Central memory CD8-positive, alpha-beta T cell (primary cell): ENCODE data around the gene C6orf62.
A peak's percentile ranks its signal among the peaks of the same experiment; 100 is the strongest.
"Not testable (repeated sequence)": the region's sequence is repeated elsewhere in the genome, so short reads cannot be mapped to it uniquely, and the experiment has no call there.

Source experiments
- ATAC-seq: fragments of 150-1000 bp; cut with Tn5 transposase; replicated peaks from 2 replicates; pipeline ENCODE4 v1.10.0; 2022; ENCODE audit warnings: mild to moderate bottlenecking, moderate FRiP score, moderate number of reproducible peaks; ENCODE audit not compliant: poor library complexity, severe bottlenecking; ENCODE audit errors: extremely low read depth
- DNase-seq, 2 donors: peaks; one replicate each; pipeline ENCODE4 v3.0.0; 2021; ENCODE audit warnings: low spot score in 2 of 2
- H3K27ac Mint-ChIP-seq: one replicate; pipeline ENCODE4 v1.8.0; 2022; ENCODE audit warnings: low read depth, mild to moderate bottlenecking, moderate library complexity, mixed read lengths
- H3K27me3 Mint-ChIP-seq: one replicate; pipeline ENCODE4 v1.8.0; 2022; ENCODE audit warnings: mixed read lengths
- H3K36me3 Mint-ChIP-seq: one replicate; pipeline ENCODE4 v1.8.0; 2022; ENCODE audit warnings: mild to moderate bottlenecking, moderate library complexity, mixed read lengths; ENCODE audit not compliant: insufficient read depth
- H3K4me1 Mint-ChIP-seq: one replicate; pipeline ENCODE4 v1.8.0; 2022; ENCODE audit warnings: mixed read lengths
- H3K4me3 Mint-ChIP-seq: one replicate; pipeline ENCODE4 v1.8.0; 2022; ENCODE audit warnings: mild to moderate bottlenecking, moderate library complexity, mixed read lengths
- H3K9me3 Mint-ChIP-seq: one replicate; pipeline ENCODE4 v1.8.0; 2022; ENCODE audit warnings: mixed read lengths

The C6orf62 gene

GRCh38 chr6:24719125-24719971, at the start of gene C6orf62:
TSS of gene C6orf62 (minus strand) at chr6:24719154. CDS start at chr6:24718668, 486 bp downstream.
- peak within 1 kb of the TSS; percentile 99 for H3K4me3 Mint-ChIP-seq
- peak within 1 kb of the TSS; percentile 100 for H3K27ac Mint-ChIP-seq
- DNase-seq (peak; percentile 20 to 36), ATAC-seq (no peak)
- H3K27me3 Mint-ChIP-seq: no peaks in the 10 kb centered on the region
- no peaks in the 10 kb centered on the region for H3K9me3 Mint-ChIP-seq
- peaks cover 65% of the 10 kb centered on the region for H3K4me1 Mint-ChIP-seq
- peaks cover 63% of the 10 kb centered on the region for H3K36me3 Mint-ChIP-seq

GRCh38 chr6:24768361-24768760, 49.4 kb upstream of the C6orf62 start:
- no peak for ATAC-seq
- Mint-ChIP-seq H3K4me3 (no peak overlapping the region), H3K4me1 (no peaks in the 10 kb centered on the region), H3K27me3 (no peaks in the 10 kb centered on the region), H3K36me3 (peaks cover 1% of the 10 kb centered on the region), H3K27ac (no peak overlapping the region), H3K9me3 (no peaks in the 10 kb centered on the region)
- no peak for DNase-seq

GRCh38 chr6:24766680-24767462, 47.9 kb upstream of the C6orf62 start:
- DNase-seq (no peak), ATAC-seq (no peak)
- H3K4me1 Mint-ChIP-seq: no peaks in the 10 kb centered on the region
- H3K4me3 Mint-ChIP-seq: no peak overlapping the region
- no peak overlapping the region for H3K27ac Mint-ChIP-seq
- H3K9me3 Mint-ChIP-seq: no peaks in the 10 kb centered on the region
- H3K27me3 Mint-ChIP-seq: no peaks in the 10 kb centered on the region
- H3K36me3 Mint-ChIP-seq: no peaks in the 10 kb centered on the region

- not testable (repeated sequence) for DNase-seq, H3K36me3 Mint-ChIP-seq, H3K27ac Mint-ChIP-seq, H3K9me3 Mint-ChIP-seq, ATAC-seq, H3K4me3 Mint-ChIP-seq, H3K4me1 Mint-ChIP-seq, H3K27me3 Mint-ChIP-seq
These were observed 47.0 kb upstream of the C6orf62 start for GRCh38 chr6:24765968-24766367.

DNA sequence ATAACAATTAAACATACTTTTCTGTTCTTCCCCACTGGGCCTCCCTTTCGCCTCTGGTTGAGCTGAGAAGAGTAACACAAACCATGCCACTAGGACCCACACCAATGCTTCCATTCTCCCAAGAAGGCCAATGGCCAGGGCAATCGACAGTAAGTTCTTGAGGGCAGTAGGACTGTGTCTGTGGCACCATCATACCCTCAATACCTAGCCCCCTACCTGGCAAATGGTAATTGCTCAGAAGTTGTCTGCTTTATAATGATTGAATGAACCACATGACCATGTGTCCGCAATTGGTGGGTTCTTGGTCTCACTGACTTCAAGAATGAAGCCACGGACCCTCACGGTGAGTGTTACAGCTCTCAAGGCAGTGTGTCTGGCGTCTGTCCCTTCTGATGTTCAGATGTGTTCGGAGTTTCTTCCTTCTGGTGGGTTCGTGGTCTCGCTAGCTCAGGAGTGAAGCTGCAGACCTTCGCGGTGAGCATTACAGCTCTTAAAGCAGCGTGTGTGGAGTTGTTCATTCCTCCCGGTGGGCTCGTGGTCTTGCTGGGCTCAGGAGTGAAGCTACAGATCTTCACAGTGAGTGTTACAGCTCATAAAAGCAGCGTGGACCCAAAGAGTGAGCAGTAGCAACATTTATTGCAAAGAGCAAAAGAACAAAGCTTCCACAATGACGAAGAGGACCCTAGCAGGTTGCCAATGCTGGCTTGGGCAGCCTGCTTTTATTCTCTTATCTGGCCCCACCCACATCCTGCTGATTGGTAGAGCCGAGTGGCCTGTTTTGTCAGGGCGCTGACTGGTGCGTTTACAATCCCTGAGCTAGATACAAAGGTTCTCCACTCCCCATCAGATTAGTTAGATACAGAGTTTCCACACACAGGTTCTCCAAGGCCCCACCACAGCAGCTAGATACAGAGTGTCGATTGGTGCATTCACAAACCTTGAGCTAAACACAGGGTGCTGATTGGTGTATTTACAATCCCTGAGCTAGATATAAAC, 46.2 kb upstream of the C6orf62 start:
- DNase-seq, H3K9me3 Mint-ChIP-seq, H3K4me3 Mint-ChIP-seq, H3K27ac Mint-ChIP-seq, H3K4me1 Mint-ChIP-seq, H3K27me3 Mint-ChIP-seq, H3K36me3 Mint-ChIP-seq, ATAC-seq: not testable (repeated sequence)

DNA sequence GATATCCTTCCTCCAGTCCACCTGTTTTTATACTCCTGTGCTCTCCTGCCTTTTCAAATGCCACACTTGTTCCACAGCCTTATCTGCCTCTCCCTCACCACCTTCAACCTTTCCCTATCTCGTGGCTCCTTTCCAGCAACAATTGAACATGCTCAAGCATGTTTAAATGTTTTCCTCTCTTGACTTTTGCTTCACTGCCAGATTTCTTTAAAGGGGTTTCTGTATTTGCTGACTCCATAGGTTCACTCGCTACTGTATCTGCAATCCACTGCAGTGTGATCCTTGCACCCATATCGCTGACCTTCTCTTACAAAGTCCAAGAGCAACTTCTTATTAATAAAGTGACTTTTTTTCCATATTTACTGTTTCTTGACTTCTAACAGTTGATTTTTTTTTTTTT, 44.6 kb upstream of the C6orf62 start:
- Mint-ChIP-seq H3K4me1 (no peaks in the 10 kb centered on the region), H3K4me3 (no peak overlapping the region), H3K36me3 (no peaks in the 10 kb centered on the region), H3K27ac (no peak overlapping the region), H3K9me3 (no peaks in the 10 kb centered on the region), H3K27me3 (no peaks in the 10 kb centered on the region)
- DNase-seq (no peak), ATAC-seq (no peak)

GRCh38 chr6:24761851-24762250, 42.9 kb upstream of the C6orf62 start:
- Mint-ChIP-seq H3K36me3 (no peaks in the 10 kb centered on the region), H3K4me3 (no peak overlapping the region), H3K27ac (no peak overlapping the region), H3K9me3 (no peaks in the 10 kb centered on the region), H3K4me1 (no peaks in the 10 kb centered on the region), H3K27me3 (no peaks in the 10 kb centered on the region)
- DNase-seq: no peak
- no peak for ATAC-seq

DNA sequence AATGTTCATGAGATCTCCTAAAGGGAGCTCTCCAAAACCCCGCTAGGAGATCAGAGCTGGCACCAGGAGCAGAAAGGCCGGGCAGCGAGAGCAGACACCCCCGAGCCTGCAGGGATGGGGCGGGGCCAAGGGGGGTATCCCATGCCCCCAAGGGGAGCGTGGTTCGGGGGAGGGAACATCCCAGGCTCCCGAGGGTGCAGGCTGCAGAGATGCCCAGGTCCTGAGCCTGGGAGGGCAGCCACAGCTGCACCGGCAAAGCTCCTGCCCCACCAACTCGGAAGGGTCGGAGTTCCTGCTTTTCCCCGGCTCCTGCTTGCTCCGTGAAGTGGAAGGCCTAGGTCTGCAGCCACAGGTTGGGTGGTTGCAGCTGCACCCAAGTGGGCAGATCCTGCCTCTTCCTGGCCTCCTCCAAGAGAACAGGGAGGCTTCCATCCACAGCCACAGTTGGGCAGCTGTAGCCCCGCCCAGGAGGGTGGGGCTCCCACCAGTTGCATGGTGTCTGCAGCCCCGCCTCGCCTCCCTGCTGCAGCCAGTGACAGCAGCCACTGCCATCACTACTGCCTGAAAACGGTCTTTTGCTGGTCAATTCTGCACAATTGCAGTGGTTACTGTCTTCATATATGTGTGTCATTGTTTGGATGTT, 42.4 kb upstream of the C6orf62 start:
- ATAC-seq: no peak
- Mint-ChIP-seq H3K27ac (no peak overlapping the region), H3K4me3 (no peak overlapping the region), H3K36me3 (no peaks in the 10 kb centered on the region), H3K4me1 (no peaks in the 10 kb centered on the region), H3K27me3 (no peaks in the 10 kb centered on the region), H3K9me3 (no peaks in the 10 kb centered on the region)
- no peak for DNase-seq

GRCh38 chr6:24760210-24760609, 41.3 kb upstream of the C6orf62 start:
- no peak overlapping the region for H3K27ac Mint-ChIP-seq
- no peak overlapping the region for H3K4me3 Mint-ChIP-seq
- no peaks in the 10 kb centered on the region for H3K9me3 Mint-ChIP-seq
- H3K36me3 Mint-ChIP-seq: no peaks in the 10 kb centered on the region
- H3K4me1 Mint-ChIP-seq: no peaks in the 10 kb centered on the region
- H3K27me3 Mint-ChIP-seq: no peaks in the 10 kb centered on the region
- no peak for ATAC-seq
- no peak for DNase-seq

GRCh38 chr6:24759718-24760117, 40.8 kb upstream of the C6orf62 start:
- Mint-ChIP-seq H3K4me3 (no peak overlapping the region), H3K9me3 (no peaks in the 10 kb centered on the region), H3K27ac (no peak overlapping the region), H3K27me3 (no peaks in the 10 kb centered on the region), H3K4me1 (no peaks in the 10 kb centered on the region), H3K36me3 (no peaks in the 10 kb centered on the region)
- no peak for ATAC-seq
- DNase-seq: no peak

GRCh38 chr6:24757611-24758010, 38.7 kb upstream of the C6orf62 start:
- no peaks in the 10 kb centered on the region for H3K9me3 Mint-ChIP-seq
- H3K4me1 Mint-ChIP-seq: no peaks in the 10 kb centered on the region
- H3K36me3 Mint-ChIP-seq: no peaks in the 10 kb centered on the region
- no peak overlapping the region for H3K27ac Mint-ChIP-seq
- DNase-seq (no peak), ATAC-seq (no peak)
- no peaks in the 10 kb centered on the region for H3K27me3 Mint-ChIP-seq
- no peak overlapping the region for H3K4me3 Mint-ChIP-seq

GRCh38 chr6:24755279-24755678, 36.3 kb upstream of the C6orf62 start:
- no peaks in the 10 kb centered on the region for H3K9me3 Mint-ChIP-seq
- DNase-seq (no peak), ATAC-seq (no peak)
- H3K27me3 Mint-ChIP-seq: peaks cover 13% of the 10 kb centered on the region
- no peak overlapping the region for H3K27ac Mint-ChIP-seq
- H3K4me3 Mint-ChIP-seq: no peak overlapping the region
- H3K36me3 Mint-ChIP-seq: no peaks in the 10 kb centered on the region
- no peaks in the 10 kb centered on the region for H3K4me1 Mint-ChIP-seq
